ENCODE data around the gene IL5.
A peak's percentile ranks its signal among the peaks of the same experiment; 100 is the strongest.

The IL5 gene

DNA sequence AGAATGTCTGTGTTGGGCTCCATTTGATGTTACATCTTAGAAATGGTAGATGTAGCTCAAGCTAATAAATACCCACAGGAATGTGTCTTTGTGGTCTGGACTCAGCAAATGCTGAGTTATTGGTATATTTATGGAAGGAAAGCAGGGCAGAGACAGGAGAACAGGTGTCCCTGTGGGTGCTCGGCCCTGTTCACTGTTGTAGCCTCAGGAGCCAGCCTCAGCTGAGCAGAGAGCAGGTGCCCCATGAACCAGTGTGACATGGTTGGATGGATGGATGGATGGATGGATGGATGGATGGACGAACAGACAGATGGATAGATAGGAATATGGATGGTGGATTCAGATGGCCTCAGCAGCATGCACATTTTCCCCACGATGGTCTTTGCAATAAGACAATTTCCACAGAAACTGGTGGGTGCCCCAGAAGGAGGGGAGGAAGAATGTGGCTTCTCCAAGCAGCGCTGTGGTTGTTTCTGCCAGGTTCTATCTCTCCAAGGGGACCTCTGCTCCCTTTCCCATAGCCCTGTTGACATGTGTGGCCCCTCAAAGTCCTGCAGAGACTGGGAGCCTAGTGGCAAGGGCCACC is 44.5 kb downstream of the IL5 start:
- no peak for DNase-seq (ENCODE audit: low read depth)

DNA sequence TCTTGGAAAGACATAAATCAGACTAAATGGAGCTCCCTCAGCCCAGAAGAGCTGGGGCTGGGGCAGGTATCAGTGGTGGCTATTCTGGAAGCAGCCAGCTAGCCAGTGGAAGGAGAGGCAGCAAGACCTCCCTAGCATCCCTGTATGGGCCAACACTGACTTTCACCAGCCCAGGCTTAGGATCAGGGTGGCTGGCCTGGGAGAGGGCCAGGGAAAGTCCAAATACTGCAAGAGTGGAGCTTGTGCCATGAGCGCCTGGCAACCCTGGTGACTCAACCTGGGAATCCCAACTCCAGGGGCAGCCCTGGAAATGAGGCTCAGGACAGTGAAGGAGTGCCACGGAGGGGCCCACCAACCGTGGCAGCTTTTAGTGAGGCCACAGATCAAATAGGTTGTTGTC is 45.2 kb downstream of the IL5 start:
- no peak for DNase-seq (ENCODE audit: low read depth)

GRCh38 chr5:132497488-132497997 is 45.8 kb downstream of the IL5 start:
- DNase-seq (ENCODE audit: low read depth), result no peak

DNA sequence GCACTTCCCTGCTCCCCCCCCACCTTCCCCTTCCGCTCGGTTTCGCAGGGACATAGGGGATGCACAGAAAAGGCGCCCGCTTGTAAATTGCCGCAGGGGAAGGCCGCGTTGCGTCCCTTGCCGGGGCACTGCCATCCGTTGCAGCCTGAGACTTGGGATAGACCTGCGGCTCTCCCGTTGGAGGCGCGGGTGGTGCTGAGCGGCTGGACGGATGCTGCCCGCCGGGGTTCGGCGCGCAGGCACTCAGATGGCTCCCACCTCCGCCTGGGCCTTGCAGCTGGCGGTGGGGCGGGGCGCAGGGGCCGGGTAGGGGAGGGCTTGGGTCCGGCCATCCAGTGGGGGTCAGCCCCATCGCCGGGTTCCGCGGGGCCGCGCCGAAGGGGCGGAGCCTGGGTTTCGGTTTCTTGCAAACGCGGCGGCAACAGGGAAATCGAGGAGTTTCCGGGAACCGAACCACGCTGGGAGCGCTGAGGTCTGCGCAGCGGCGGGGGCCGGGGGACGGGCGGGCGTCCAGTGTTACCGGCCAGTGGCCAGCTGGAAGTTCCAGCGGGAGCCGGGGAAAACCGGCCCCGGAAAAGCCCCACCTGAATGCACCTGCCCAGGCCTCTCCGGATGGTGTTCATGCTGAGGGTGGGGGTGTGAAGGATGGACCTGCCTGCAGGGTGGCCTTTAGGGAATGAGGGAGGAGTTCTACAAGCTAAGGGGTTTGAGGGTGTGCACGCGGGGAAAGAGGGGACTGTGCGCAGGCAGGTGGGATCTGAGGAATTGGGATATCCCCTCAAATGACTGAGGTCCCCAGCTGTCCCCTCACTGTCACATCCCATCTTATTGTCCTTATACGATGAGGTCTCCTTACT is 46.5 kb downstream of the IL5 start:
- DNase-seq (ENCODE audit: low read depth), result peak; percentile 58

GRCh38 chr5:132496191-132496630 is 47.1 kb downstream of the IL5 start:
- peak; percentile 80 for DNase-seq (ENCODE audit: low read depth)

- peak; percentile 74 for DNase-seq (ENCODE audit: low read depth)
These were observed 47.6 kb downstream of the IL5 start for GRCh38 chr5:132495667-132496190.

DNA sequence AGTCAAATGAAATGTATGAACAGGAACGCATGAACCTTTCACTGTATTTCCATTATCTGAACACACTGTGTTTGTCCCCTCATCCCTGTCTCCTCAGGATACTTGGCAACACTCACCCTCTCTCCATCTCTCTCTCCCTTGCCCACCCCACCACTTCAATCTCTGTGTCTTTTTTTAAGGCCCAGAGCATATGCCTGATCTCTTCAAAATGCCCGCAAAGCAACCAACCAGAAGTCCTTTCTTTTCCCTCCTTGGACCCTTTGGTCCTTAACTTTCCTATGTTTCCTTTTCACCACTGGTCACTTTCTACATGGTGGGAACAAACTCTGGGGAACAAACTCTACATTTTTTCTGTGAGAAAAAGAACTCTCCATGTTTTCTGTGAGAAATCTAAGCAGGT is 49.5 kb downstream of the IL5 start:
- DNase-seq (ENCODE audit: low read depth), result no peak

DNA sequence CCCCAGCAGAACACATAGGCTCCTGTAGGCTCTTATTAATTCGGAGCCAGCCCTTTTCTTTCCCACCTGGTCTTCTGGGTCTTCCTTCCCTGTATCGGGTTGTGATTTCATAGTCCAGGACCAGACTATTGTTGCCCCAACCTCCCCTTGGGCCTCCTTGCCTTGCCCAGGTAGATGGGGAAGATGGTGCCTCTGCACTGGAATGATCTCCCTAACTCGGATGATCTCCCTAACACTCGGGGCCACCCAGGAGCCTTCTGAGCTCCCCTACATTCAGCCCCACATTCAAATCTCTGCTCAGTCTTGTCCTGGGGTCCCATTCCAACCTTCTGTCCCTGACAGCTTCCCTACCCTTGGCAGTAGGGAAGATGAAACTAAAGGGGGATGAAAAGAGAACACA is 50.1 kb downstream of the IL5 start:
- DNase-seq (ENCODE audit: low read depth), result no peak

DNA sequence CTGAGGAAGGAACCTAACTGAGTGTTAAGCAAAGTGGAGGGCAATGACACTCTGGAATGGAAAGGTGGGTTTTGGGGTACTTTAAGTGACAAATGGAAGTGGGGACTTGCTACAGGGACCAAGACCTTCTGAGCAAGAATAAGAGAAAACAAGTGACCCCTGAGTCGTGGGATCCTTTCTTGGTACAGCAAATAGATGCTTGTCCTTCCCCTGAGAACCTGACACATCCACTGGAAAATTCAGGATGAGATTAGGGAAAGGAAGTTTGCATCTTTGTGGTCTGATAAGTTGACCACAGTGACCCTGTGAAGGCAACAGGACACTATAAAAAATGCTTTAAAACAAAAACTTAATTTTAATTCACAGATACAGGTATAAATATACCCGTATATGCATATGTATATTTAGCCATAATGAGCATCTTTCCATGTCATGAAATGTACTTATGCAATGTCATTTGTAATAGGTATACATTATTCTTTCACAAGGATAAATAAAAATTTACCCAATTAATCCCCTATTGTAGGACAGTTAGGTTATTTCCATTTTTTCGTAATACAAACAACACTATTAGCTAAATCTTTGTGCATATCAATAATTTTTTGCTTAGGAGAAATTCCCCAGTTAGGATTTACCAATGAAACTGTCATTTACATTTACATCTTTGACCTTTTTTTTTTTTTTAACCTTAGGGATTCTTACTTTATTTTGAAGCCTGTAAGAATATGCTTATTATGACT is 50.8 kb downstream of the IL5 start:
- DNase-seq (ENCODE audit: low read depth), result no peak
